HEK293T (cell line): ENCODE data around the gene HEXIM1.

Experiments
- CTCF ChIA-PET: fragments of 350-600 bp; formaldehyde crosslinking; extraction: SDS; loops from one replicate; lab custom pipeline; 2021; ENCODE audit warnings: antibody characterized with exemption, inconsistent platforms; lab: Yijun Ruan, JAX
- POLR2A ChIA-PET: fragments of 350-600 bp; formaldehyde crosslinking; extraction: SDS; loops from one replicate; lab custom pipeline; 2020; ENCODE audit warnings: antibody characterized with exemption, inconsistent platforms; lab: Yijun Ruan, JAX
- DNase-seq: peaks from one replicate; pipeline ENCODE4 v3.0.0; 2012; ENCODE audit warnings: mixed read lengths; ENCODE audit errors: extremely low spot score
- ARNT ChIP-seq: fragments of 450-650 bp; IDR thresholded peaks from 2 replicates; pipeline ENCODE4 v1.6.1; 2017; ENCODE audit warnings: mild to moderate bottlenecking
- BHLHE40 ChIP-seq: fragments of 450-650 bp; IDR thresholded peaks from 2 replicates; pipeline ENCODE4 v1.6.1; 2016; ENCODE audit warnings: mild to moderate bottlenecking, moderate library complexity, borderline replicate concordance
- CTBP1 ChIP-seq: fragments of 450-650 bp; IDR thresholded peaks from 2 replicates; pipeline ENCODE4 v1.6.1; 2016; ENCODE audit warnings: borderline replicate concordance
- ELF4 ChIP-seq: fragments of 450-650 bp; IDR thresholded peaks from 2 replicates; pipeline ENCODE4 v1.6.1; 2017; ENCODE audit warnings: antibody characterized with exemption
- FOXA1 ChIP-seq: fragments of 450-650 bp; IDR thresholded peaks from 2 replicates; pipeline ENCODE4 v1.6.1; 2016; ENCODE audit warnings: mild to moderate bottlenecking
- FOXK2 ChIP-seq: fragments of 450-650 bp; IDR thresholded peaks from 2 replicates; pipeline ENCODE4 v1.6.1; 2016; ENCODE audit warnings: mild to moderate bottlenecking
- FOXM1 ChIP-seq: fragments of 450-650 bp; IDR thresholded peaks from 2 replicates; pipeline ENCODE4 v1.6.1; 2017; ENCODE audit warnings: mild to moderate bottlenecking, borderline replicate concordance
- HDGF ChIP-seq: fragments of 450-650 bp; IDR thresholded peaks from 2 replicates; pipeline ENCODE4 v1.6.1; 2017; ENCODE audit warnings: antibody characterized with exemption, borderline replicate concordance
- L3MBTL2 ChIP-seq: fragments of 450-650 bp; conservative IDR thresholded peaks from 2 replicates; pipeline ENCODE4 v1.6.1; 2016; ENCODE audit warnings: mild to moderate bottlenecking
- LEF1 ChIP-seq: fragments of 450-650 bp; IDR thresholded peaks from 2 replicates; pipeline ENCODE4 v1.6.1; 2017; ENCODE audit warnings: mild to moderate bottlenecking, borderline replicate concordance
- NFRKB ChIP-seq: fragments of 450-650 bp; IDR thresholded peaks from 2 replicates; pipeline ENCODE4 v1.6.1; 2016; ENCODE audit warnings: mild to moderate bottlenecking, moderate library complexity
- SP1 ChIP-seq: fragments of 450-650 bp; IDR thresholded peaks from 2 replicates; pipeline ENCODE4 v1.6.1; 2017
- SUZ12 ChIP-seq: fragments of 450-650 bp; IDR thresholded peaks from 2 replicates; pipeline ENCODE4 v1.6.1; 2016; ENCODE audit warnings: mild to moderate bottlenecking
- TARDBP ChIP-seq: fragments of 450-650 bp; IDR thresholded peaks from 2 replicates; pipeline ENCODE4 v1.6.1; 2016
- ZNF384 ChIP-seq: fragments of 450-650 bp; IDR thresholded peaks from 2 replicates; pipeline ENCODE4 v1.6.1; 2016
- TF ChIP-seq, protein P1 (sequence below): fragments of 450-650 bp; IDR thresholded peaks from 2 replicates; pipeline ENCODE4 v1.6.1; 2016

HEXIM1 gene

DNA sequence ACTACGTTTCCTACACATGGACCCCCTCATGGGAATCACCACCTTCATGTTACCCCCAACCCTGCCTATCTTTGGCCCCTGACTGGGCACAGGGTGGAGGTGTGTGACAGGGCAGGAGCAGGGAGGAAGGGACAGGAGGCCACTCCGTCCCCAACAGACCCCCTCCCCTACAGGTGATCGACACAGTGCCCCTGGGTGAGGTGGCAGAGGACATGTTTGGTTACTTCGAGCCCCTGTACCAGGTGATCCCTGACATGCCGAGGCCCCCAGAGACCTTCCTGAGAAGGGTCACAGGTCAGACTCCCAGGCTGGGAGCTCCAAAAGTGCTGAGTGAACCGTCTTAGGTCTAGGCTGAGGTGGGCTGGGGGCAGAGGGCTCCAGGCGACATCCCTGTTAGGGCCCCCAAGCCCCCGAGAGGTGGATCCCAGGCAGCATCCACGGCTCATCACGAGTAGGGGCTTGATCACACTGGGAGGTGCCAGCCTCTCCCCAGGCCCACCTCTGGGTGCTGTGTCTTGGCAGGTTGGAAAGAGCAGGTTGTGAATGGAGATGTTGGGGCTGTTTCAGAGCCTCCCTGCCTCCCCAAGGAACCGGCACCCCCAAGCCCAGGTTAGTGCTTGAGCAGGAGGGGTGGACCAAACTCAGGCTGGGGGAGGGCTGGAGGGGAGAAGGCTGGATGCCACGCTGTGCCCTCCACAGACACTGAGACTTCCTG is 11.3 kb upstream of the HEXIM1 start:
- DNase-seq: no peak
- ChIA-PET POLR2A (interaction anchor here (1.8 to 3.6 kb wide), 3 partner anchors 9 to 23 kb away, joined by 8 to 69 read pairs (median 25); partner anchors contain the start of genes HEXIM1 and HEXIM2), CTCF (interaction anchor here (0.5 to 2.7 kb wide), 5 partner anchors 9 to 325 kb away, joined by 3 to 78 read pairs (median 30); partner anchors contain the start of gene HEXIM2)
- TF ChIP-seq ZNF384 (no peak), ELF4 (no peak), TARDBP (no peak), L3MBTL2 (no peak), NFRKB (no peak), SP1 (no peak), BHLHE40 (no peak), ARNT (no peak), FOXK2 (no peak), SUZ12 (no peak), LEF1 (no peak), FOXM1 (no peak), FOXA1 (no peak), HDGF (no peak), CTBP1 (no peak)
- TF ChIP-seq, protein P1, sequence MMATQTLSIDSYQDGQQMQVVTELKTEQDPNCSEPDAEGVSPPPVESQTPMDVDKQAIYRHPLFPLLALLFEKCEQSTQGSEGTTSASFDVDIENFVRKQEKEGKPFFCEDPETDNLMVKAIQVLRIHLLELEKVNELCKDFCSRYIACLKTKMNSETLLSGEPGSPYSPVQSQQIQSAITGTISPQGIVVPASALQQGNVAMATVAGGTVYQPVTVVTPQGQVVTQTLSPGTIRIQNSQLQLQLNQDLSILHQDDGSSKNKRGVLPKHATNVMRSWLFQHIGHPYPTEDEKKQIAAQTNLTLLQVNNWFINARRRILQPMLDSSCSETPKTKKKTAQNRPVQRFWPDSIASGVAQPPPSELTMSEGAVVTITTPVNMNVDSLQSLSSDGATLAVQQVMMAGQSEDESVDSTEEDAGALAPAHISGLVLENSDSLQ: no peak

DNA sequence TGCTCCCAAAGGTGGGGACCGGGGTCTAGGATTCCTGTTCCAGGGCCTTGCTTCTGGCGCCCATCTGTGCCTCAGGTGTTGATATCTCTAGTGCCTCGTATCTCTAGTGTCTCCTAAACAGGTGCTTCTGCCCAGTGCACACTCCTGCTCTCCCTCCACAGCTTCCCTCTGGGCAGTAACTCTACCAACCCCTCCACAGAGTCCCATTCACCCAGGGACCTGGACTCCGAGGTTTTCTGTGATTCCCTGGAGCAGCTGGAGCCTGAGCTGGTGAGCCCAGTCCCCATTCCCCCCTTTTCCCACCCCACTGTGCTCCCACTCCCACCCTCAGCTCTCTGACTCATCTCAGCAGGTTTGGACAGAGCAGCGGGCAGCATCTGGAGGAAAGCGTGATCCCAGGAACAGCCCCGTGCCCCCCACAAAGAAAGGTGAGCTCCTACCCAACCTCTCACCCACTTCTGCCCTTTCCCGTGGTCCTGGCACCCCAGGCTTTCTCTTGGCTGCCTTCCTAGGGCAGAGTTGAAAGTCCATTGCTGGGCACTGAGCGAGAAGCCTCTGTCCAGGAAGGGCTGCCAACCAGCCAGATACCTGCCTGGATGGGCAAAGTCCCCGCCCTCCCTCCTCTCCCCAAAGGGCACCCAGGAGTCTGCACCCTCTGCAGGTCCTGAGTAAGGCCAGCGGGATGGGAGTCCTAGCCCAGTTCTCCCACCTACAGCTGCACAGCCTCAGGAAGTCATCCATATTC is 10.5 kb upstream of the HEXIM1 start:
- POLR2A ChIA-PET: interaction anchor here (3.6 kb wide), 1 partner anchor 12 kb away, joined by 69 read pairs; the partner anchor contains the start of gene HEXIM1
- CTCF ChIA-PET: interaction anchor here (0.5 to 1.3 kb wide), 3 partner anchors 60 to 326 kb away, joined by 3 to 4 read pairs (median 3); no protein-coding TSS in a partner anchor
- no peak for TF ChIP-seq L3MBTL2
- no peak for TF ChIP-seq SP1
- TF ChIP-seq TARDBP: no peak
- TF ChIP-seq FOXK2: no peak
- TF ChIP-seq FOXM1: no peak
- no peak for DNase-seq

GRCh38 chr17:45138911-45139532 is 9.3 kb upstream of the HEXIM1 start:
- ChIA-PET CTCF (interaction anchor here (0.6 to 1.3 kb wide), 2 partner anchors 25 to 59 kb away, joined by 3 to 4 read pairs; no protein-coding TSS in a partner anchor), POLR2A (interaction anchor here (1.5 kb wide), 3 partner anchors 9 to 22 kb away, joined by 5 to 17 read pairs (median 10); partner anchors contain the start of genes HEXIM1 and HEXIM2)
- TF ChIP-seq SUZ12 (no peak), L3MBTL2 (no peak), LEF1 (no peak), FOXK2 (no peak), HDGF (no peak), CTBP1 (no peak), TARDBP (no peak), NFRKB (no peak), FOXA1 (no peak), ARNT (no peak), FOXM1 (no peak), BHLHE40 (no peak), ELF4 (no peak), SP1 (no peak), ZNF384 (no peak)
- TF ChIP-seq, protein P1: no peak
- no peak for DNase-seq

- POLR2A ChIA-PET: interaction anchor here (1.5 kb wide), 3 partner anchors 9 to 22 kb away, joined by 5 to 17 read pairs (median 10); partner anchors contain the start of genes HEXIM1 and HEXIM2
- CTCF ChIA-PET: interaction anchor here (0.9 kb wide), 1 partner anchor 59 kb away, joined by 3 read pairs; no protein-coding TSS in a partner anchor
- DNase-seq: no peak
These were observed 8.7 kb upstream of the HEXIM1 start for GRCh38 chr17:45139533-45139920.

GRCh38 chr17:45143094-45143670 is 5.1 kb upstream of the HEXIM1 start:
- TF ChIP-seq TARDBP (no peak), ARNT (no peak), SUZ12 (no peak), BHLHE40 (no peak), ZNF384 (no peak), FOXA1 (no peak), HDGF (no peak), ELF4 (no peak), L3MBTL2 (no peak), FOXM1 (no peak), SP1 (no peak), CTBP1 (no peak), FOXK2 (no peak), NFRKB (no peak), LEF1 (no peak)
- TF ChIP-seq, protein P1: no peak
- ChIA-PET POLR2A (interaction anchor here (1.2 to 1.3 kb wide), 2 partner anchors 8 to 18 kb away, joined by 3 to 4 read pairs; partner anchors contain the start of genes ACBD4 and HEXIM2), CTCF (interaction anchor here (0.6 to 0.8 kb wide), 2 partner anchors 8 to 9 kb away, joined by 3 read pairs; partner anchors contain the start of gene ACBD4)
- DNase-seq: no peak

More at GRCh38 chr17:45139533-45139920, 8.7 kb upstream of the HEXIM1 start:
- TF ChIP-seq, protein P1: no peak
- TF ChIP-seq BHLHE40: no peak
- no peak for TF ChIP-seq SUZ12
- TF ChIP-seq HDGF: no peak
- TF ChIP-seq ELF4: no peak
